K562 (cell line): ENCODE results near the gene PEX5L. TPM values are rescaled to one million over a fixed set of nuclear protein-coding genes. Genes with fewer than 3 reads are reported as not detected.

Source experiments
- ATAC-seq: fragments of 200-7000 bp; cut with Tn5 transposase; 3 replicates; pipeline ENCODE4 v1.9.1; 2020; ENCODE audit warnings: moderate library complexity
- BruUV-seq: library from RNA; stranded (reverse); fragments of 400-500 nt; replicated peaks from 2 replicates; lab custom pipeline; 2021; lab: Mats Ljungman, UMichigan
- CTCF ChIA-PET: fragments of 300-600 bp; formaldehyde crosslinking; extraction: SDS; loops from one replicate; lab custom pipeline; 2021; ENCODE audit warnings: low intra/inter-chr PET ratio; lab: Yijun Ruan, JAX
- POLR2A ChIA-PET: fragments of 300-600, 350-650 bp; sonication (Branson Sonifier 250); formaldehyde crosslinking; extraction: SDS; loops from one replicate; lab custom pipeline; 2021; ENCODE audit warnings: antibody characterized with exemption, inconsistent platforms; lab: Yijun Ruan, JAX
- DNase-seq, 4 experiments: peaks; one replicate each; pipeline versions ENCODE4 v3.0.0 to v3.0.0-alpha.2; 2011 to 2018; ENCODE audit warnings: low spot score in 3 of 4, mixed read lengths in 3 of 4; ENCODE audit errors: extremely low read depth in 1 of 4
- FAIRE-seq: peaks from 2 replicates; lab custom pipeline; 2011; peaks lifted over from hg19 to GRCh38; lab: Jason Lieb, UNC
- H2AFZ ChIP-seq: 2 replicates; pipeline ENCODE4 v1.6.0; 2011; ENCODE audit warnings: low read depth, low read length, control low read depth, inconsistent platforms
- H3K27ac ChIP-seq: fragments of 200-600 bp; 3 replicates; pipeline ENCODE4 v1.8.0; 2011; ENCODE audit warnings: low read depth, mild to moderate bottlenecking, control low read depth, inconsistent platforms, low read length, moderate library complexity, mixed read lengths; ENCODE audit errors: extremely low read depth
- H3K27me3 ChIP-seq, 2 experiments: fragments of 300-600 bp in 1 of 2; 2 replicates in 1 of 2; 3 replicates in 1 of 2; pipeline versions ENCODE4 v1.6.0 to v1.8.0; 2011; ENCODE audit warnings: inconsistent platforms in 2 of 2, low read length in 2 of 2, mild to moderate bottlenecking in 1 of 2, mixed read lengths in 1 of 2, moderate library complexity in 1 of 2; ENCODE audit not compliant: control insufficient read depth in 2 of 2, insufficient read depth in 2 of 2
- H3K36me3 ChIP-seq: fragments of 300-600 bp; 3 replicates; pipeline ENCODE4 v1.8.0; 2011; ENCODE audit warnings: mild to moderate bottlenecking, low read length, inconsistent platforms; ENCODE audit not compliant: control insufficient read depth, insufficient read depth
- H3K4me1 ChIP-seq, 2 experiments: fragments of 200-600 bp in 1 of 2; replicated peaks in 1 of 2; 2 replicates in 1 of 2; 3 replicates in 1 of 2; pipeline versions ENCODE4 v1.5.1 to v1.8.0; 2011; ENCODE audit warnings: inconsistent platforms in 2 of 2, low read length in 2 of 2, mild to moderate bottlenecking in 1 of 2, mixed read lengths in 1 of 2, moderate library complexity in 1 of 2; ENCODE audit not compliant: control insufficient read depth in 2 of 2, insufficient read depth in 2 of 2
- H3K4me2 ChIP-seq: 2 replicates; pipeline ENCODE4 v1.6.1; 2011; ENCODE audit warnings: low read length, control low read depth, inconsistent platforms, mixed read lengths; ENCODE audit not compliant: insufficient read depth
- H3K4me3 ChIP-seq: fragments of 200-600 bp; sonication (generic), shearing (Covaris generic); 2 replicates; pipeline ENCODE4 v1.5.1; 2016; ENCODE audit warnings: control low read depth, inconsistent platforms
- H3K79me2 ChIP-seq: fragments of 200-600 bp; 3 replicates; pipeline ENCODE4 v1.8.0; 2011; ENCODE audit warnings: low read length, inconsistent platforms; ENCODE audit not compliant: control insufficient read depth, insufficient read depth
- H3K9ac ChIP-seq, 2 experiments: 2 replicates each; pipeline versions ENCODE4 v1.6.0 to v1.6.1; 2011; ENCODE audit warnings: low read depth in 2 of 2, low read length in 2 of 2, control low read depth in 1 of 2, inconsistent platforms in 1 of 2, mild to moderate bottlenecking in 1 of 2, mixed read lengths in 1 of 2; ENCODE audit not compliant: insufficient read depth in 1 of 2
- H3K9me1 ChIP-seq: one replicate; pipeline ENCODE4 v1.6.0; 2011; ENCODE audit warnings: inconsistent platforms, mild to moderate bottlenecking, low read length, moderate library complexity; ENCODE audit not compliant: control insufficient read depth, insufficient read depth
- H3K9me3 ChIP-seq: replicated peaks from 2 replicates; pipeline ENCODE4 v1.5.1; 2011; ENCODE audit warnings: low read depth, low read length, inconsistent platforms; ENCODE audit not compliant: control insufficient read depth, insufficient read depth
- H4K20me1 ChIP-seq: replicated peaks from 2 replicates; pipeline ENCODE4 v1.6.1; 2011; ENCODE audit warnings: low read length, inconsistent platforms, mixed read lengths; ENCODE audit not compliant: control insufficient read depth, insufficient read depth
- HNRNPL ChIP-seq: fragments of 200-400 bp; formaldehyde crosslinking; IDR thresholded peaks from 2 replicates; pipeline ENCODE4 v1.6.1; 2017; ENCODE audit warnings: low read depth, mild to moderate bottlenecking, low read length
- RFX1 ChIP-seq: fragments of 450-650 bp; IDR thresholded peaks from 2 replicates; pipeline ENCODE4 v1.6.1; 2016; ENCODE audit warnings: mild to moderate bottlenecking, moderate library complexity
- STAG1 ChIP-seq: sonication (generic); formaldehyde crosslinking; IDR thresholded peaks from 2 replicates; pipeline ENCODE4 v1.5.0; 2020; ENCODE audit warnings: missing genetic modification reagents, borderline replicate concordance
- TRIM24 ChIP-seq, 2 experiments: fragments of 450-650 bp; IDR thresholded peaks; 2 replicates each; pipeline ENCODE4 v1.6.1; 2016
- USF2 ChIP-seq: sonication (generic); formaldehyde crosslinking; IDR thresholded peaks from 2 replicates; pipeline ENCODE4 v1.5.0; 2020; ENCODE audit warnings: missing genetic modification reagents
- ZBTB40 ChIP-seq, 2 experiments: fragments of 450-650 bp in 1 of 2; sonication (generic) in 1 of 2; formaldehyde crosslinking in 1 of 2; IDR thresholded peaks; 2 replicates each; pipeline versions ENCODE4 v1.7.1 to v1.9.0; 2016 to 2022; ENCODE audit warnings: inconsistent platforms in 1 of 2, mild to moderate bottlenecking in 1 of 2, missing genetic modification reagents in 1 of 2
- ZNF586 ChIP-seq: fragments of 450-650 bp; formaldehyde crosslinking; conservative IDR thresholded peaks from 2 replicates; pipeline ENCODE4 v1.4.0; 2020; ENCODE audit warnings: mild to moderate bottlenecking, moderate library complexity
- WGBS: fragments of 100-300 bp; shearing (Covaris generic); methylation state at CpG from one replicate; pipeline ENCODE4 v1.1.6; 2016; ENCODE audit warnings: low coverage, mixed read lengths; ENCODE audit not compliant: insufficient coverage; ENCODE audit errors: missing lambda C conversion rate; 5-methylcytosine and 5-hydroxymethylcytosine counted together
- in situ Hi-C: fragments of 300-500 bp; cut with MboI; formaldehyde crosslinking; loops from 4 replicates; pipeline ENCODE4 v1.15.0; 2018; ENCODE audit warnings: inconsistent platforms, mixed read lengths
- intact Hi-C: fragments of 100-400 bp; cut with micrococcal nuclease; formaldehyde crosslinking; loops from 2 replicates; pipeline ENCODE4 v1.14.2; 2022
- polyA plus RNA-seq, 8 experiments: library from polyadenylated mRNA; depleted of rRNA in 4 of 8; stranded (reverse) in 5 of 8; unstranded in 3 of 8; fragments of >200 nt; fragmentation: Nextera tagmentation in 2 of 8; fragmentation: Illumina TruSeq in 1 of 8; extraction: Ambion mirVana in 2 of 8; extraction: Trizol in 1 of 8; gene quantifications; 2 replicates each; pipeline versions ENCODE4 v1.2.1 to v1.2.3, GENCODE V29; 2011 to 2014; ENCODE audit warnings: inconsistent platforms in 1 of 8, missing spikeins in 1 of 8
- total RNA-seq, 7 experiments: library from RNA; depleted of rRNA in 6 of 7; stranded (reverse); fragments of >200 nt in 6 of 7; fragmentation: Illumina TruSeq in 2 of 7; extraction: Trizol in 2 of 7; gene quantifications; 2 replicates each; pipeline versions ENCODE4 v1.2.1 to v1.2.3, GENCODE V29; 2011 to 2021; ENCODE audit warnings: low replicate concordance in 1 of 7

Gene PEX5L
- total and polyA plus RNA-seq, 9 of the 15 experiments (the other 6 are each of a cell fraction or from before 2014, with no cell fraction given), result not detected

- intact Hi-C loops (no loop called here), in situ Hi-C loops (no loop called here)
- Histone ChIP-seq H3K9me1 (no peaks in the 10 kb centered on the region), H3K4me1 (no peaks in the 10 kb centered on the region), H3K27ac (no peak overlapping the region), H3K9me3 (no peaks in the 10 kb centered on the region), H3K79me2 (no peaks in the 10 kb centered on the region), H3K27me3 (no peaks in the 10 kb centered on the region), H3K4me3 (no peak overlapping the region), H3K9ac (no peak overlapping the region), H3K36me3 (no peaks in the 10 kb centered on the region), H2AFZ (no peak overlapping the region), H4K20me1 (no peaks in the 10 kb centered on the region), H3K4me2 (no peak overlapping the region)
- 0% methylated on average over 7 of the region's 9 CpGs for WGBS
- FAIRE-seq (no peak), DNase-seq (no peak), ATAC-seq (no peak)
- ChIA-PET CTCF (no interaction called here), POLR2A (no interaction called here)
- TF ChIP-seq ZBTB40 (IDR thresholded peaks at IDR 0.05) (no peak), ZBTB40 (CRISPR knock-in tag; IDR thresholded peaks at IDR 0.05) (no peak), ZNF586 (CRISPR knock-in tag) (no peak), USF2 (CRISPR knock-in tag) (no peak), HNRNPL (no peak), RFX1 (no peak), TRIM24 (IDR thresholded peaks at IDR 0.05) (no peak), STAG1 (no peak)
- no TSS peak for BruUV-seq
Observed at GRCh38 chr3:179958759-179959158, 78.0 kb downstream of the PEX5L start.
